SK-N-SH (cell line): ENCODE measurements around the gene KCNAB1.

Source experiments
- RCOR1 ChIP-seq: fragments of 150-350 bp; IDR thresholded peaks from 2 replicates; pipeline ENCODE4 v1.6.1; 2017; ENCODE audit warnings: antibody characterized with exemption, low read length
- REST ChIP-seq: IDR thresholded peaks from 2 replicates; pipeline ENCODE4 v1.6.1; 2012; ENCODE audit warnings: mild to moderate bottlenecking, low read depth, low read length, moderate library complexity
- RFX5 ChIP-seq: IDR thresholded peaks from 2 replicates; pipeline ENCODE4 v1.6.1; 2012; ENCODE audit warnings: mild to moderate bottlenecking, improper control_type of control experiment, low read length
- TAF1 ChIP-seq: IDR thresholded peaks from 2 replicates; pipeline ENCODE4 v1.6.1; 2012; ENCODE audit warnings: low read depth, mild to moderate bottlenecking, low read length, moderate library complexity, borderline replicate concordance
- TF ChIP-seq, protein P1 (sequence below): fragments of 200-600 bp; sonication (generic); IDR thresholded peaks from 2 replicates; pipeline ENCODE4 v1.6.1; 2017; ENCODE audit warnings: antibody characterized with exemption, mild to moderate bottlenecking, moderate library complexity

DNA sequence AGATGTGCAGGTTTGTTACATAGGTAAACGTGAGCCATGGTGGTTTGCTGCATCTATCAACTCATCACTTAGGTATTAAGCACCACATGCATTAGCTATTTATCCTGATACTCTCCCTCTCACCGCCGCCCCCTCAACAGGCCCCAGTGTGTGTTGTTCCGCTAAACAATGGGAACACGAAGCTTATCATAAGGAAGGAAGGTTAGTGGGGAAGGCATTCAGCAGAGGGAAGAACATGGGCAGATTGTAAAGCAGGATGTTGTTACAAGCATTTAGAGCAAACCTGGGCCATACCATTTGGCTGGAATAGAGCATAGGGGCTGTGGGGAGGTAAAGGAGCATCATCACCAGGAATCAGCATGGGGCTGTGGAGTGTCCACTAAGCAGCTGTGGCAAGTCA, 322.7 kb downstream of the KCNAB1 start:
- TF ChIP-seq, protein P1, sequence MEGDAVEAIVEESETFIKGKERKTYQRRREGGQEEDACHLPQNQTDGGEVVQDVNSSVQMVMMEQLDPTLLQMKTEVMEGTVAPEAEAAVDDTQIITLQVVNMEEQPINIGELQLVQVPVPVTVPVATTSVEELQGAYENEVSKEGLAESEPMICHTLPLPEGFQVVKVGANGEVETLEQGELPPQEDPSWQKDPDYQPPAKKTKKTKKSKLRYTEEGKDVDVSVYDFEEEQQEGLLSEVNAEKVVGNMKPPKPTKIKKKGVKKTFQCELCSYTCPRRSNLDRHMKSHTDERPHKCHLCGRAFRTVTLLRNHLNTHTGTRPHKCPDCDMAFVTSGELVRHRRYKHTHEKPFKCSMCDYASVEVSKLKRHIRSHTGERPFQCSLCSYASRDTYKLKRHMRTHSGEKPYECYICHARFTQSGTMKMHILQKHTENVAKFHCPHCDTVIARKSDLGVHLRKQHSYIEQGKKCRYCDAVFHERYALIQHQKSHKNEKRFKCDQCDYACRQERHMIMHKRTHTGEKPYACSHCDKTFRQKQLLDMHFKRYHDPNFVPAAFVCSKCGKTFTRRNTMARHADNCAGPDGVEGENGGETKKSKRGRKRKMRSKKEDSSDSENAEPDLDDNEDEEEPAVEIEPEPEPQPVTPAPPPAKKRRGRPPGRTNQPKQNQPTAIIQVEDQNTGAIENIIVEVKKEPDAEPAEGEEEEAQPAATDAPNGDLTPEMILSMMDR, result no peak
- TF ChIP-seq REST, result no peak
- no peak for TF ChIP-seq TAF1
- TF ChIP-seq RFX5, result no peak
- TF ChIP-seq RCOR1, result no peak
